ENCODE measurements around the gene OSBPL3.

GRCh38 chr7:24793982-24794648 lies 185.9 kb downstream of the OSBPL3 start:
- TF ChIP-seq CTCF (IDR thresholded peaks at IDR 0.05; ENCODE audit: insufficient read depth, low read length, poor library complexity, severe bottlenecking) (no peak), EZH2phosphoT487 (conservative IDR thresholded peaks at IDR 0.05; ENCODE audit: low read length) (no peak)
